ENCODE measurements around the gene GRM7. TPM values are rescaled to one million over a fixed set of nuclear protein-coding genes. Genes with fewer than 3 reads are reported as not detected.

The GRM7 gene
- total and polyA plus RNA-seq, 12 donors: 0.27 to 7.8 (median 3.2) TPM; not detected in 3

GRCh38 chr3:7075901-7076300 is 215.0 kb downstream of the GRM7 start:
- H3K4me1 ChIP-seq (replicated peaks in 1 of 2): no peaks in the 10 kb centered on the region
- no peak overlapping the region for H3K4me3 ChIP-seq
- no peak overlapping the region for H3K27ac ChIP-seq
- DNase-seq: no peak
- H3K9me3 ChIP-seq (replicated peaks in 1 of 3): no peaks in the 10 kb centered on the region
- intact Hi-C loops (cut with DNase I): no loop called here
- TF ChIP-seq POLR2A (IDR thresholded peaks at IDR 0.05) (no peak), CTCF (IDR thresholded peaks at IDR 0.05) (no peak)
- WGBS, 4 donors: 46 to 65% (median 57%) methylated on average over 1 of the region's 1 CpG
- no peaks in the 10 kb centered on the region for H3K36me3 ChIP-seq (replicated peaks in 1 of 2)
- H3K27me3 ChIP-seq: no peaks in the 10 kb centered on the region

- Histone ChIP-seq H3K4me1 (replicated peaks in 1 of 2) (no peaks in the 10 kb centered on the region), H3K9me3 (replicated peaks in 1 of 3) (no peaks in the 10 kb centered on the region), H3K36me3 (replicated peaks in 1 of 2) (no peaks in the 10 kb centered on the region), H3K27me3 (no peaks in the 10 kb centered on the region), H3K4me3 (no peak overlapping the region), H3K27ac (no peak overlapping the region)
- TF ChIP-seq CTCF (IDR thresholded peaks at IDR 0.05) (no peak), POLR2A (IDR thresholded peaks at IDR 0.05) (no peak)
- no peak for DNase-seq
- WGBS, 4 donors: 85 to 95% (median 89%) methylated on average over 3 of the region's 3 CpGs
- intact Hi-C loops (cut with DNase I): no loop called here
Measured at GRCh38 chr3:7082244-7082643, 221.3 kb downstream of the GRM7 start.

- H3K9me3 ChIP-seq (replicated peaks in 1 of 3): no peaks in the 10 kb centered on the region
- no peaks in the 10 kb centered on the region for H3K27me3 ChIP-seq
- DNase-seq: no peak
- H3K27ac ChIP-seq: no peak overlapping the region
- no peaks in the 10 kb centered on the region for H3K36me3 ChIP-seq (replicated peaks in 1 of 2)
- no peak overlapping the region for H3K4me3 ChIP-seq
- TF ChIP-seq CTCF (IDR thresholded peaks at IDR 0.05) (no peak), POLR2A (IDR thresholded peaks at IDR 0.05) (no peak)
- no peaks in the 10 kb centered on the region for H3K4me1 ChIP-seq (replicated peaks in 1 of 2)
- intact Hi-C loops (cut with DNase I): no loop called here
- WGBS, 4 donors: 51 to 60% (median 56%) methylated on average over 2 of the region's 2 CpGs
Measured at GRCh38 chr3:7086417-7086816, 225.5 kb downstream of the GRM7 start.

GRCh38 chr3:7095116-7095515 is 234.2 kb downstream of the GRM7 start:
- Histone ChIP-seq H3K4me3 (no peak overlapping the region), H3K27me3 (no peaks in the 10 kb centered on the region), H3K4me1 (replicated peaks in 1 of 2) (no peaks in the 10 kb centered on the region), H3K36me3 (replicated peaks in 1 of 2) (no peaks in the 10 kb centered on the region), H3K9me3 (replicated peaks in 1 of 3) (no peaks in the 10 kb centered on the region), H3K27ac (no peak overlapping the region)
- no peak for DNase-seq
- TF ChIP-seq CTCF (IDR thresholded peaks at IDR 0.05): no peak
- TF ChIP-seq POLR2A (IDR thresholded peaks at IDR 0.05): no peak
- 47 to 71% (median 63%) methylated on average over 1 of the region's 1 CpG for WGBS, 4 donors
- intact Hi-C loops (cut with DNase I): no loop called here

Measured in adrenal gland (tissue), 12 donors.